ENCODE measurements around the gene CHD9. TPM values are rescaled to one million over a fixed set of nuclear protein-coding genes. Genes with fewer than 3 reads are reported as not detected.
"Not testable (repeated sequence)": the region's sequence is repeated elsewhere in the genome, so short reads cannot be mapped to it uniquely, and the experiment has no call there.

Gene CHD9
- total RNA-seq, 2 donors from 2014 or later, result 38.1 to 58.7 TPM

DNA sequence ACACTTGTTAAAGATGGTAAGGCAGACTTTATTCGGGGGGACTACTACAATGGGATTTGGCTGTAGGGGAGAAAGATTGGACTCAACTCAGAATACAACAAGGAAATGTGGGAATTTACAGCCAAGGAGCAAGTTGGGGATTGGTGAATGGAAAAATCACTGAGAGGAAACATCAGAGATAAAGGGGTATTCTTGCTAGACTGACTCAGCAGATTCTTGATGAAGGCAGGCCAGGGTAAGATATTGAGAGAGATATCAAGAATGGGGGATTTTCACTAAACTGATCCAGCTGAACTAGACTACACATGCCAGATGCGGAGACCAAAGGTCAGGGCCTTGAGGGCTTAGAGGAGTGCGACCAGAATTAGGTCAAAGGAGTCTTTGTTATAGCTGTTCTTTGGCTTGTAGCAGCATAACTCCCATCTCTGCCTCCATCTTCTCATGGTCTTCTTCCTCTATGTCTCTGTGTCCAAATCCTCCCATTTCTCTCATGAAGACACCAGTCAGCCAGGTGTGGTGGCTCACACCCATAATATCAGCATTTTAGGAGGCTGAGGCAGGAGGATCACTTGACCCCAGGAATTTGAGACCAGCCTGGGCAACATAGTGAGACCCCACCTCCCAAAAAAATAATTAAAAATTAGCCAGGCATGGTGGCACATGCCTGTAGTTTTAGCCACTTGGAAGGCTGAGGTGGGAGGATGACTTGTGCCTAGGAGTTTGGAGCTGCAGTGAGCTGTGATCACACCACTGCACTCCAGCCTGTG lies 19.4 kb upstream of the CHD9 start:
- H3K27ac ChIP-seq, result no peak overlapping the region
- intact Hi-C loops (cut with DNase I), result no loop called here
- WGBS, 2 donors, result 76 to 83% methylated on average over 3 of the region's 3 CpGs
- no peaks in the 10 kb centered on the region for H3K36me3 ChIP-seq (replicated peaks in 1 of 2; ENCODE audit: insufficient read depth in 1 of 2, low read depth in 2 of 2)
- H3K9me3 ChIP-seq, result no peaks in the 10 kb centered on the region
- no peaks in the 10 kb centered on the region for H3K27me3 ChIP-seq
- TF ChIP-seq, protein P1, sequence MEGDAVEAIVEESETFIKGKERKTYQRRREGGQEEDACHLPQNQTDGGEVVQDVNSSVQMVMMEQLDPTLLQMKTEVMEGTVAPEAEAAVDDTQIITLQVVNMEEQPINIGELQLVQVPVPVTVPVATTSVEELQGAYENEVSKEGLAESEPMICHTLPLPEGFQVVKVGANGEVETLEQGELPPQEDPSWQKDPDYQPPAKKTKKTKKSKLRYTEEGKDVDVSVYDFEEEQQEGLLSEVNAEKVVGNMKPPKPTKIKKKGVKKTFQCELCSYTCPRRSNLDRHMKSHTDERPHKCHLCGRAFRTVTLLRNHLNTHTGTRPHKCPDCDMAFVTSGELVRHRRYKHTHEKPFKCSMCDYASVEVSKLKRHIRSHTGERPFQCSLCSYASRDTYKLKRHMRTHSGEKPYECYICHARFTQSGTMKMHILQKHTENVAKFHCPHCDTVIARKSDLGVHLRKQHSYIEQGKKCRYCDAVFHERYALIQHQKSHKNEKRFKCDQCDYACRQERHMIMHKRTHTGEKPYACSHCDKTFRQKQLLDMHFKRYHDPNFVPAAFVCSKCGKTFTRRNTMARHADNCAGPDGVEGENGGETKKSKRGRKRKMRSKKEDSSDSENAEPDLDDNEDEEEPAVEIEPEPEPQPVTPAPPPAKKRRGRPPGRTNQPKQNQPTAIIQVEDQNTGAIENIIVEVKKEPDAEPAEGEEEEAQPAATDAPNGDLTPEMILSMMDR (IDR thresholded peaks at IDR 0.05), result no peak
- no peak for TF ChIP-seq POLR2A (IDR thresholded peaks at IDR 0.05)
- ATAC-seq (no peak), DNase-seq (no peak)
- H3K4me3 ChIP-seq, result no peak overlapping the region
- peaks cover 4% of the 10 kb centered on the region for H3K4me1 ChIP-seq

DNA sequence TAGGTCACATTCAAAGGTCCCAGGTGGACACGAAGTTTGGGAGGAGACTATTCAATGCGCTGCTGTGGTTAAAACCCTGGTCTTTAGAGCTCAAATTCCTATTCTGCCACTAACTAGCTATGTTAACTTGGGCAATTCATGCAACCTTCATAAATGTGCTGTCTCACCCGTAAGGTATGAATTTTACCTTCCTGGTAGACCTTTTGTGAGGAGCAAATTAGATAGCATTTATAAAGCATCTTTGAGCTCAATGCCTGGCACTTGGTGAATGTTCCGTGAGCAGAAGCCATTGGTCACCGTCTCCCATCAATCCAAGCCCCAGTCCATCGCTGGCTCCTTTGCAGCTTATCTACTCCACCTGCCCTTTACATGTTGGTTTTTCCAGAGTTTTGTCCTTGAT lies 18.7 kb upstream of the CHD9 start:
- TF ChIP-seq POLR2A (IDR thresholded peaks at IDR 0.05), result no peak
- TF ChIP-seq, protein P1 (IDR thresholded peaks at IDR 0.05), result no peak
- intact Hi-C loops (cut with DNase I), result no loop called here
- WGBS, 2 donors, result 66 to 71% methylated on average over 6 of the region's 6 CpGs
- Histone ChIP-seq H3K36me3 (replicated peaks in 1 of 2; ENCODE audit: insufficient read depth in 1 of 2, low read depth in 2 of 2) (no peaks in the 10 kb centered on the region), H3K4me1 (peaks cover 5% of the 10 kb centered on the region), H3K27me3 (no peaks in the 10 kb centered on the region), H3K27ac (no peak overlapping the region), H3K9me3 (no peaks in the 10 kb centered on the region), H3K4me3 (no peak overlapping the region)
- ATAC-seq, result no peak
- no peak for DNase-seq

DNA sequence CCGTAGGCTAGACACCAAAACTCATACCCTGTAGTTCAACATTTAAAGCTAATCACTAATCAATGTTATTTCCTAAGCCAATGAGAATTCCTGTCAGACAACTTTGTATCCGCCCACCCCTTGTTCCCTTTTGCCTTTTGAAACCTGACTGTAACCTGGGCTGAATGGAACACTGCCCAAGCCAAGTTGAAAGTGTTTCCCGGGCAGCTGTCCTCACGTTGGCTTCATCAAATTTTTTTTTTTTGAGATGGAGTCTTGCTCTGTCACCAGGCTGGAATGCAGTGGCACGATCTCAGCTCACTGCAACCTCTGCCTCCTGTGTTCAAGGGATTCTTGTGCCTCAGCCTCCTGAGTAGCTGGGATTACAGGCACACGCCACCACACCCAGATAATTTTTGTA lies 18.1 kb upstream of the CHD9 start:
- H3K4me3 ChIP-seq; intact Hi-C loops (cut with DNase I); H3K36me3 ChIP-seq (replicated peaks in 1 of 2; ENCODE audit: insufficient read depth in 1 of 2, low read depth in 2 of 2); H3K27ac ChIP-seq; H3K27me3 ChIP-seq; DNase-seq; H3K4me1 ChIP-seq; H3K9me3 ChIP-seq; ATAC-seq: not testable (repeated sequence)
- WGBS, 2 donors, result 65 to 71% methylated on average over 6 of the region's 6 CpGs

DNA sequence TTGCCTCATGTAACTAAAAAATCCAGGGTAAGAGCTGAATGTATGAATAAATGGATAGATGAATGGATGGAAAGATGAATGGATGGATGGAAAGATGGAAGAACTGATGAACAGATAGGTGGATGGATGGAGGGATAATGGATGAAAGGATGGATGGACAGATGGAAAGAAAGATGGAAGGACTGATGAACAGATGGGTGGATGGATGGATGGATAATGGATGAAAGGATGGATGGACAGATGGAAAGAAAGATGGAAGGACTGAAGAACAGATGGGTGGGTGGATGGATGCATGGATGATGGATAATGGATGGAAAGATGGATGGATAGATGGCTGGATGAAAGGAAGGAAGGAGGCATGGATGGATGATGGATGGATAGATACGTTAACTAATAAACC lies 14.0 kb upstream of the CHD9 start:
- peak overlapping the region in 3 of 4 donors; percentile 49 to 82 (median 73) for H3K27ac ChIP-seq
- no peaks in the 10 kb centered on the region for H3K27me3 ChIP-seq
- intact Hi-C loops (cut with DNase I), result no loop called here
- WGBS, 2 donors, result 77 to 84% methylated on average over 1 of the region's 1 CpG
- ATAC-seq, result no peak
- H3K36me3 ChIP-seq (replicated peaks in 1 of 2; ENCODE audit: insufficient read depth in 1 of 2, low read depth in 2 of 2), result no peaks in the 10 kb centered on the region
- H3K9me3 ChIP-seq, result no peaks in the 10 kb centered on the region
- DNase-seq, result no peak
- H3K4me1 ChIP-seq, result peaks cover 14% of the 10 kb centered on the region
- no peak overlapping the region for H3K4me3 ChIP-seq
- no peak for TF ChIP-seq POLR2A (IDR thresholded peaks at IDR 0.05)
- TF ChIP-seq, protein P1 (IDR thresholded peaks at IDR 0.05), result no peak

DNA sequence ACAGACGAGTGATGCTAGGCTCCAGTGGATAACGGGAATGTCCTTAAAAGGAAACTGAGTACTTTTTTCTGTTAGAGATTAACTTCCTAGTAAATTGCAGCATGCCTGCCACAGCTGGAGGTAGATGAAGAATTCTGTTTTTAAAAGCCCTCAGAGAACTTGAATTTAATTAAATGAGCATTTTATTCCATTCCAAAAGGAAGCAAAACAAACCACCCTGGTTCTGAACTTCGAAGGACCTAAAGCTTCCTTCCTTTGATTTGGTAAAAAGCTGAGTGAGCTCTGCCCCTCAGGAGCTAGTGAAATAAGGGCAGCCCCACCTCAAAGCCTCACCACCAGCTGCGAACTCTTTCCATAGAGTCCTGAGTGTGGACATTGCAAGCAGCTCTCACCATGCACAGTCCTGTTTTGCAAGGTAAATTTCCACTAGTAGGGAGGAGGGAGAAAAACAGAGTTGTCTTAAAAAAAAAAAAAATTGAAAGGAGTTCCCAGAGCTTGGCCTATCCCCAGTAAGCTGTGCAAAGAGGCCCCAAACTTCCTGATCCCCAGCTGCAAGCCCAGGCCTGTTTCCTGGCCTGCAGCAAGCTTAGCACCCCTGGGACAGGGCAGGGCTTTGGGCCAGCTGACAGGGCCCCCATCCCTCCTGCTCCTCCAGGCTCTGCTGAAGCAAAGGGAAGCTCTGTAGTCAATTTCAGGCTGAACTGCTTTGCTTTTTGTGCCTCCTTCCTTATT lies 13.3 kb upstream of the CHD9 start:
- no peaks in the 10 kb centered on the region for H3K27me3 ChIP-seq
- H3K27ac ChIP-seq, result peak overlapping the region in 3 of 4 donors; percentile 49 to 82 (median 73)
- DNase-seq (peak; percentile 29 to 41 (median 38)), ATAC-seq (peak; percentile 39)
- H3K36me3 ChIP-seq (replicated peaks in 1 of 2; ENCODE audit: insufficient read depth in 1 of 2, low read depth in 2 of 2), result no peaks in the 10 kb centered on the region
- H3K4me1 ChIP-seq, result peaks cover 18% of the 10 kb centered on the region
- no peaks in the 10 kb centered on the region for H3K9me3 ChIP-seq
- 44 to 45% methylated on average over 4 of the region's 4 CpGs for WGBS, 2 donors
- TF ChIP-seq, protein P1 (IDR thresholded peaks at IDR 0.05), result no peak
- TF ChIP-seq POLR2A (IDR thresholded peaks at IDR 0.05), result no peak
- intact Hi-C loops (cut with DNase I), result no loop called here
- no peak overlapping the region for H3K4me3 ChIP-seq
